HepG2 (cell line): ENCODE measurements around the gene CDCA4. TPM values are rescaled to one million over a fixed set of nuclear protein-coding genes. Genes with fewer than 3 reads are reported as not detected.

ENCODE experiments used
- GZF1 ChIP-seq: sonication (generic); formaldehyde crosslinking; IDR thresholded peaks from 2 replicates; pipeline ENCODE4 v1.5.1; 2020; ENCODE audit warnings: mild to moderate bottlenecking, missing genetic modification reagents
- KIAA2018 ChIP-seq: sonication (generic); formaldehyde crosslinking; IDR thresholded peaks from 2 replicates; pipeline ENCODE4 v1.5.0; 2020; ENCODE audit warnings: mild to moderate bottlenecking, missing genetic modification reagents, borderline replicate concordance
- MEIS1 ChIP-seq: sonication (generic); formaldehyde crosslinking; IDR thresholded peaks from 2 replicates; pipeline ENCODE4 v1.9.0; 2021; ENCODE audit warnings: mild to moderate bottlenecking, missing genetic modification reagents, moderate library complexity, borderline replicate concordance
- NR1H2 ChIP-seq: sonication (generic); formaldehyde crosslinking; IDR thresholded peaks from 2 replicates; pipeline ENCODE4 v1.8.1; 2022; ENCODE audit warnings: low read depth, missing genetic modification reagents, borderline replicate concordance
- PHF8 ChIP-seq: sonication (generic); formaldehyde crosslinking; IDR thresholded peaks from 2 replicates; pipeline ENCODE4 v1.5.0; 2020; ENCODE audit warnings: missing genetic modification reagents
- SP140L ChIP-seq: sonication (generic); formaldehyde crosslinking; IDR thresholded peaks from 2 replicates; pipeline ENCODE4 v1.4.0; 2020; ENCODE audit warnings: missing genetic modification reagents, borderline replicate concordance
- STAT5B ChIP-seq: sonication (generic); formaldehyde crosslinking; IDR thresholded peaks from 2 replicates; pipeline ENCODE4 v1.4.0; 2020; ENCODE audit warnings: missing genetic modification reagents
- THAP11 ChIP-seq: IDR thresholded peaks from 2 replicates; pipeline ENCODE4 v1.6.1; 2016; ENCODE audit warnings: missing biosample characterization, missing genetic modification reagents
- THAP7 ChIP-seq: sonication (generic); formaldehyde crosslinking; IDR thresholded peaks from 2 replicates; pipeline ENCODE4 v1.8.1; 2023; ENCODE audit warnings: mild to moderate bottlenecking, missing genetic modification reagents
- USF2 ChIP-seq, 2 experiments: sonication (generic) in 1 of 2; formaldehyde crosslinking in 1 of 2; IDR thresholded peaks; 2 replicates each; pipeline versions ENCODE4 v1.5.1 to v1.6.1; 2011 to 2020; ENCODE audit warnings: borderline replicate concordance in 1 of 2, low read depth in 1 of 2, low read length in 1 of 2, mild to moderate bottlenecking in 1 of 2, missing genetic modification reagents in 1 of 2, moderate library complexity in 1 of 2
- ZNF33A ChIP-seq: sonication (generic); formaldehyde crosslinking; IDR thresholded peaks from 2 replicates; pipeline ENCODE4 v1.5.1; 2020; ENCODE audit warnings: missing genetic modification reagents, mild to moderate bottlenecking, moderate library complexity, borderline replicate concordance
- ZNF607 ChIP-seq: sonication (generic); formaldehyde crosslinking; IDR thresholded peaks from 2 replicates; pipeline ENCODE4 v1.5.1; 2020; ENCODE audit warnings: missing genetic modification reagents, mild to moderate bottlenecking, borderline replicate concordance
- ZNF619 ChIP-seq: sonication (generic); formaldehyde crosslinking; IDR thresholded peaks from 2 replicates; pipeline ENCODE4 v1.4.0; 2020; ENCODE audit warnings: mild to moderate bottlenecking, missing genetic modification reagents
- ZNF710 ChIP-seq: sonication (generic); formaldehyde crosslinking; IDR thresholded peaks from 2 replicates; pipeline ENCODE4 v1.5.0; 2020; ENCODE audit warnings: mild to moderate bottlenecking, missing genetic modification reagents, borderline replicate concordance
- polyA plus RNA-seq, 8 experiments: library from polyadenylated mRNA; depleted of rRNA in 3 of 8; stranded (reverse) in 7 of 8; unstranded in 1 of 8; fragments of >200 nt; fragmentation: Illumina TruSeq in 4 of 8; extraction: Trizol in 4 of 8; gene quantifications; 2 replicates each; pipeline versions ENCODE4 v1.2.1 to v1.2.3, GENCODE V29; 2011 to 2016; ENCODE audit warnings: low read depth in 4 of 8, missing spikeins in 1 of 8, mixed read lengths in 1 of 8; ENCODE audit not compliant: insufficient read depth in 1 of 8
- total RNA-seq, 5 experiments: library from RNA; depleted of rRNA; stranded (reverse); fragments of >200 nt; fragmentation: Illumina TruSeq; extraction: Trizol; gene quantifications; 2 replicates each; pipeline ENCODE4 v1.2.3, GENCODE V29; 2016; ENCODE audit warnings: low read depth in 1 of 5

The CDCA4 gene
- total and polyA plus RNA-seq, 2 of the 13 experiments (the other 11 are each of a cell fraction or from before 2014, with no cell fraction given) = 19.7 to 43.1 TPM

- TF ChIP-seq MEIS1 (CRISPR knock-in tag) (peak; percentile 80; the same call in 1 of the 2 replicates), ZNF607 (CRISPR knock-in tag) (no peak; the same call in 1 of the 2 replicates), ZNF33A (CRISPR knock-in tag) (no peak), ZNF710 (CRISPR knock-in tag) (no peak), USF2 (IDR thresholded peaks at IDR 0.05; ENCODE audit: low read depth, low read length) (peak; percentile 87), USF2 (CRISPR knock-in tag; IDR thresholded peaks at IDR 0.05; ENCODE audit: borderline replicate concordance) (peak; percentile 84; the same call in 1 of the 2 replicates), NR1H2 (CRISPR knock-in tag) (0 out of 2 replicates have a peak, but pooled peaks have one; percentile 27), ZNF619 (CRISPR knock-in tag) (no peak), THAP11 (CRISPR knock-in tag) (peak; percentile 77), GZF1 (CRISPR knock-in tag) (no peak), THAP7 (CRISPR knock-in tag) (no peak), SP140L (CRISPR knock-in tag) (no peak), KIAA2018 (CRISPR knock-in tag) (no peak), PHF8 (CRISPR knock-in tag) (peak; percentile 70), STAT5B (CRISPR knock-in tag) (no peak)
These were observed at the start of gene CDCA4 (continued) for GRCh38 chr14:105020815-105021655.
